NCI-H1436 treated with DMSO at 0.1 percent for 48 hours (cell line): ENCODE results near the gene SCUBE3.
A peak's percentile ranks its signal among the peaks of the same experiment; 100 is the strongest.

Experiments used
- DNase-seq: peaks from one replicate; lab custom pipeline; 2025; lab: John Stamatoyannopoulos, UW

SCUBE3 gene

GRCh38 chr6:35272005-35272404 lies 58.2 kb downstream of the SCUBE3 start:
- no peak for DNase-seq

- no peak for DNase-seq
Observed at GRCh38 chr6:35273822-35274559, 60.2 kb downstream of the SCUBE3 start.

GRCh38 chr6:35275744-35276260 lies 62.0 kb downstream of the SCUBE3 start:
- DNase-seq = no peak

GRCh38 chr6:35278708-35279107 lies 65.0 kb downstream of the SCUBE3 start:
- no peak for DNase-seq

- no peak for DNase-seq
Observed at GRCh38 chr6:35280903-35281302, 67.1 kb downstream of the SCUBE3 start.

- no peak for DNase-seq
Observed at GRCh38 chr6:35282472-35282871, 68.7 kb downstream of the SCUBE3 start.

GRCh38 chr6:35283361-35283760 lies 69.6 kb downstream of the SCUBE3 start:
- DNase-seq = no peak

- no peak for DNase-seq
Observed at GRCh38 chr6:35287671-35288396, 74.1 kb downstream of the SCUBE3 start.

- DNase-seq = no peak
Observed at GRCh38 chr6:35288834-35289233, 75.1 kb downstream of the SCUBE3 start.

GRCh38 chr6:35291491-35291890 lies 77.7 kb downstream of the SCUBE3 start:
- no peak for DNase-seq

- no peak for DNase-seq
Observed at GRCh38 chr6:35292494-35292893, 78.7 kb downstream of the SCUBE3 start.

GRCh38 chr6:35293681-35294080 lies 79.9 kb downstream of the SCUBE3 start:
- no peak for DNase-seq

GRCh38 chr6:35294308-35294945 lies 80.7 kb downstream of the SCUBE3 start:
- DNase-seq = no peak

GRCh38 chr6:35295036-35295435 lies 81.3 kb downstream of the SCUBE3 start:
- DNase-seq = no peak

- DNase-seq = no peak
Observed at GRCh38 chr6:35295521-35296315, 82.0 kb downstream of the SCUBE3 start.

- DNase-seq = no peak
Observed at GRCh38 chr6:35296931-35297600, 83.3 kb downstream of the SCUBE3 start.

- peak; percentile 61 for DNase-seq
Observed at GRCh38 chr6:35297601-35298481, 84.1 kb downstream of the SCUBE3 start, which contains the start of gene DEF6. Gene DEF6 (plus strand): TSS chr6:35297818. CDS start chr6:35297857, 39 bp downstream.

- no peak for DNase-seq
Observed at GRCh38 chr6:35298625-35299140, 84.9 kb downstream of the SCUBE3 start.

GRCh38 chr6:35299674-35300073 lies 85.9 kb downstream of the SCUBE3 start:
- DNase-seq = no peak

GRCh38 chr6:35300848-35301247 lies 87.1 kb downstream of the SCUBE3 start:
- DNase-seq = no peak
